A204.1 (cell line): Measurements from ENCODE around the gene SNRNP70.

Source experiments
- FAIRE-seq: peaks from 2 replicates; lab custom pipeline; 2012; peaks lifted over from hg19 to GRCh38; lab: Jason Lieb, UNC

Gene SNRNP70

DNA sequence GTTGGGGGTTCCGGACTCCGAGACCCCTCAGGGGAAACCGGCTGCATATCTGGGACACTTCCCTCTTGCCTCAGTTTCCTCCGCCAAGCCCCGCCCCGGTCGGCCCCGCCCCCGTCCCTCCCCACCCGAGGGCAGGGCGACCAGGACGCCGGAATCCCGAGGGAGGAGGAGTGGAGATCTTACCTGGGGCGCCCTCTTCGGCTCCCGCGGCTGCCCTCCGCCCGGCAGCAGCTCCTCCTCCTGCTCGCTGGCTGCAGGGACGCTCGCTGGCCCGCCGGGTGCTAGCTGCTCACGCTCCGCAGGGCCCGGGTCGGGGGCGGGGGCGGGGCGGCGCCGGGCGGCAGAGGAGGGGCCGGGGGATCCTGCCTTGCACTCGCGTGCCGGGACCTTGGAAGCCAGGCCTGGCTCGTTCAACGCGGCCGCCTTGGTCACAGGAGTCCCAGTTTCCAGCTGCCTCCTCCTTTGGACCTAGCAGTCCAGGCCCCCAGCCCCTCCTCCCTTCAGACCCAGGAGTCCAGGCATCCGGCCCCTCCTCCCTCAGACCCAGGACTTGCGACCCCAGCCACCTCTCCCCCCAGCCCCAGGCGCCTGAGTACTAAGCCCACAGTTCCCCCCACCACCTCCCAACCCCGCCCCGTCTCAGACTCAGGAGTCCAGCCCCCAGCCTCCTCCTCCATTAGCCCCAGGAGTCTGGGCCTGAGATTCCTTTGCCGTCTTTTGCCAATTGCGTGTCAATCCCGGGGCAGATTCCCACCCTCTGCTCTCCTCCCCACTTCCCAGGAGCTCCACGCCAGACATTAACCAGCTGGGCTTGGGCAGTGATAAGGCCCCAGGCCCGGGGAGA, 20.3 kb upstream of the SNRNP70 start, which contains the start of gene NTF4:
Gene NTF4 (minus strand): TSS at position 51 of the 844 bp plus-strand sequence. CDS start 2,821 bp downstream, outside the sequence.
- FAIRE-seq, result no peak

- no peak for FAIRE-seq
These were observed 19.2 kb upstream of the SNRNP70 start for GRCh38 chr19:49065905-49066512.

GRCh38 chr19:49067554-49067953, 17.7 kb upstream of the SNRNP70 start:
- FAIRE-seq, result no peak

GRCh38 chr19:49069026-49069425, 16.2 kb upstream of the SNRNP70 start:
- FAIRE-seq, result no peak

DNA sequence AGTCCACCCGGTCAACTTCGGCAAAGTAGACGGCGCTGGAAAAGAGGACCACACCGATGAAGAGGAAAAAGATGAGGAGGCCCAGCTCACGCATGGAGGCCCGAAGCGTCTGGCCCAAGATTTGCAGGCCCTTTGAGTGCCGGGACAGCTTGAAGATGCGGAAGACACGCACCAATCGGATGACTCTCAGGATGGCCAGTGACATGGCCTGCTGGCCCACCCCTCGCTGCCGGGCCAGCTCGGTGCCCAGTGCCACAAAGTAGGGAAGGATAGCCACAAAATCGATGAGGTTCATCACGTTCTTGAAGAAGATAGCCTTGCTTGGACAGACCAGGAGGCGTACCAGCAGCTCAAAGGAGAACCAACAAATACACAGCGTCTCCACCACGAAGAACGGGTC, 14.8 kb upstream of the SNRNP70 start:
- no peak for FAIRE-seq

DNA sequence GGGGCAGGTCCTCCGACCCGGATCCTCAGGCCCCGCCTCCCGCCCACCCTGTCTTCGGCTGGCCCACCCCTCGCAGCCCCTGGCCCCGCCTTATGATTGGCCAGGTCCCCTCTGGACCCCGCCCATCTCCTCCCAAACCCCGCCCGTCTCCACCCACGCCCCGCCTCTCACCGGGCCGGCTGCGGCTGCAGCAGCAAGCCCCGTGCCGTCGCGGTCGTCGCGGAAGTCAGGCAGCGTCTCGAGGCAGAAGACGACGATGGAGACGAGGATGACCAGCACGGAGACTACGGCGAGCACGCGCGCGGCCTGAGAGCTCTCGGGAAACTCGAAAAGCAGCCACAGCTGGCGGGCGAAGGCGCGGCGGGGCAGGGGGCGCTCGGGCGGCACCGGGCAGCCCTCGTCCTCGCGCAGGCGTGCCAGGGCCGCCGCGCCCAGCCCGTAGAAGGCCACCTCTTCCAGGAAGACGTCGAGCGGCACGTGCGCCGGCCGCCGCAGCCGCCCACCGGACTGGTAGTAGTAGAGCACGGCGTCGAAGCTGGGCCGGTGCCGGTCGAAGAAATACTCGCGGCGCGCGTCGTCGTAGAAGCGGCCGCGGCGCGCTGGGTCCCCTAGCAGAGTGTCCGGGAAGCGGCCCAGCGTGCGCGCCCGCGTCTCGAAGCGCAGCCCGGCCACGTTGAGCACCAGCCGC, 13.2 kb upstream of the SNRNP70 start:
- no peak for FAIRE-seq

DNA sequence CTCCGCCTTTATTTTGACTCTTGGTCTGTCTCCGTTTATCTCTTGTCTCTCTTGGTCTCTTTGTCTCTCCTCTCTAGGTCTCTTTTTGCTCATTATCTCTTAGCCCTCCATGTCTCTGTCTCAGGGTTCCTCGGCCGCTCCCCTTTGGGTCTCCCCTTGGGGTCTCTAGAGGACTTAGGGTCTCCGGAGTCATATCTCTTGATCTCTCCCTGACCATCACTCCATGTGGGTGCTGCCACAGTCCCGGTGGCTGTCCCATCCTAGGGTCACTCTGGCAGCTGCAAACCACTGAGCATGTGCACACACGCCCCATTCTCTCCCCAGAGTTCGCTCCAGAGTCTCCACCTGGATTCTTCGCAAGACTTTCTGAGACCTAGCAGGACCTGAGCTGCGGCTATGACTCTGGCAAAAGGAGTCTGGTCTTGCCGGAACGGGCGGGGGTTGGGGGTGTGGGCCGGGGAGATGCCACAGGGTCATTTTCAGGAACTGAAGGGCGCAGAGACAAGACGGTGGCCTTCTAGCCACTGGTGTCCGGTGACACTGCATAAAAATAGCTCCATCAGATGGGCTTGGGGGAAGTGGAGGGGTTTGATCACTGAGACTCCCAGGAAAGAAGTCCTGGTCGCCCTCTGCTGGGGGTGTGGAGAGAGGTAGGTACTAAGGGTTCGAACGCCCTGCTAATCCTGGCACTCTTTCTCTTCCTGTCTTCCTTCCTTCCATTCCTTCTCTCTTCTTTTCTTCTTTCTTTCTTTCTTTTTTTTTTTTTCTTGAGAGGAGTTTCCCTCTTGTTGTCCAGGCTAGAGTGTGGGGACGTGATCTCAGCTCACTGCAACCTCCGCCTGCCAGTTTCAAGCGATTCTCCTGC, 11.5 kb upstream of the SNRNP70 start:
- FAIRE-seq, result no peak

DNA sequence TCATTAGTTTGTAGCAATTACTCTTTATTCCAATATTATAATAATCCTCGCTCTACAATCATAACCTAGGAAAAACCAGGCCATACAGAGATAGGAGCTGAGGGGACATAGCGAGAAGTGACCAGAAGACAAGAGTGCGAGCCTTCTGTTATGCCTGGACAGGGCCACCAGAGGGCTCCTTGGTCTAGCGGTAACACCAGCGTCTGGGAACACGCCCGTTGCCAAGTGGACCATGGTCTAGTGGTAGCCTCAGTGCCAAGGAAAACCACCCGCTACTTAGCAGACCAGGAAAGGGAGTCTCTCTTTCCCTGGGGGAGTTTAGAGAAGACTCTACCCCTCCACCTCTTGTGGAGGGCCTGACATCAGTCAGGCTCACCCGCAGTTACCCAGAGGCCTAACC, 10.4 kb upstream of the SNRNP70 start:
- peak; percentile 67 for FAIRE-seq

GRCh38 chr19:49080392-49080791, 4.9 kb upstream of the SNRNP70 start:
- FAIRE-seq, result no peak

DNA sequence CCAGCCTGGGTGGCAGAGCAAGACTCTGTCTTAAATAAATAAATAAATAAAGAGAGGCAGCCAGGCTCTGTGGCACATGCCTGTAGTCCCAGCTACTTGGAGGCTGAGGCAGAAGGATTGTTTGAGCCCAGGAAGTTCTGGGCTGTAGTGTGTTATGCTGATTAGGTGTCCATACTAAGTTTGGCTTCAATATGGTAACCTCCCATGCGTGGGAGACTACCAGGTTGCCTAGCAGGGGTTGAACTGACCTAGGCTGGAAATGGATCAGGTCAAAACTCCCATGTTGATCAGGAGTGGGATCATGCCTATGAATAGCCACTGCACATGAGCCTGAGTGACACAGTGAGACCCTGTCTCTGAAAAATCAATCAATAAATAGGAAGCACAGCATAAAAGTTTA, 4.0 kb upstream of the SNRNP70 start:
- no peak for FAIRE-seq

- no peak for FAIRE-seq
These were observed 838 bp upstream of the SNRNP70 start for GRCh38 chr19:49084206-49085019.

DNA sequence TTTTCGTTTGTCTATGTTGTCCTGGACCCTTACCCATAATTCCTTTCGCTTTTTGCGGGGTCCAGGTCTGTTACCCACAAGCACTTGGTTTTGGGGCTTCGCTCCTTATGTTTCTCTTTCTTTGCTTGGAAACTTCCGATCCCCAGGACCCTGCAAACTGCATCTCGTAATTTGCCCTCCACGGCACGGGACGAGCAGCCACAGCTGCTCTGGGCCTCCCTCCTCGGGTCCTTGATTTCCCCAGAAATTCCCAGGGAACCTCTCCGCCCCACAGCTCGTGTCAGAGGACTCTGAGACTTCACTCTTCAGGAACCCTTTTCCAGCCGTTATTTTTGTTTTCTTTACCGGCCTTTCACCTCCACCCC, 599 bp downstream of the SNRNP70 start:
- no peak for FAIRE-seq

DNA sequence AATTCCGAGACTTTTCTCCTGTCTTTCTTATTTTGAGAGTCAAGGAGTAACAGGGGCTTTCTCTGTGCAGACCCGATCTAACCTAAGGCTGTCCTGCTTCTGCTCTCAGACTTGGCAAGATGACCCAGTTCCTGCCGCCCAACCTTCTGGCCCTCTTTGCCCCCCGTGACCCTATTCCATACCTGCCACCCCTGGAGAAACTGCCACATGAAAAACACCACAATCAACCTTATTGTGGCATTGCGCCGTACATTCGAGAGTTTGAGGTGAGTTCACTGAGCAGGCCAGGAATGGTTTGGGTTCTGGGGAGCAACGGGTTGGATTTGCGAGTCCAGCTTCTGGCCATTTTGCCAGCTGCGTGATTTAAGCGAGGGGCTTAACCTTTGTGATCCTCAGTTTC, 1.0 kb downstream of the SNRNP70 start:
- no peak for FAIRE-seq

- no peak for FAIRE-seq
These were observed 6.3 kb downstream of the SNRNP70 start for GRCh38 chr19:49091391-49092038.

DNA sequence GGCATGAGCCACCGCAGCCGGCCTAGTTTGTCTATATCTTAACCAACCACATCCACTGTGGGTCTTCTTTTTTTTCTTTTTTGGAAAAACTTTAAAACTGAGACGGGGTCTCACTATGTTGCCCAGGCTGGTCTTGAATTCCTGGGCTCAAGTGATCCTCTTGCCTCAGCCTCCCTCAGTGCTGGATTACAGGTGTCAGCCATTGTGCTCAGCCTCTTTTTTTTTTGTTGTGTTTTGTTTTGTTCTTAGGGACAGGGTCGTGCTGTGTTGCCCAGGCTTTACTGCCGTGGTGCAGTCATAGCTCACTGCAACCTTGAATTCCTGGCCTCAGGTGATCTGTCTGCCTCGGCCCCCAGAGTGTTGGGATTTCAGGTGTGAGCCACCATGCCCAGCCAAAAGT, 7.4 kb downstream of the SNRNP70 start:
- FAIRE-seq, result no peak

GRCh38 chr19:49094505-49095482, 9.5 kb downstream of the SNRNP70 start:
- no peak for FAIRE-seq

DNA sequence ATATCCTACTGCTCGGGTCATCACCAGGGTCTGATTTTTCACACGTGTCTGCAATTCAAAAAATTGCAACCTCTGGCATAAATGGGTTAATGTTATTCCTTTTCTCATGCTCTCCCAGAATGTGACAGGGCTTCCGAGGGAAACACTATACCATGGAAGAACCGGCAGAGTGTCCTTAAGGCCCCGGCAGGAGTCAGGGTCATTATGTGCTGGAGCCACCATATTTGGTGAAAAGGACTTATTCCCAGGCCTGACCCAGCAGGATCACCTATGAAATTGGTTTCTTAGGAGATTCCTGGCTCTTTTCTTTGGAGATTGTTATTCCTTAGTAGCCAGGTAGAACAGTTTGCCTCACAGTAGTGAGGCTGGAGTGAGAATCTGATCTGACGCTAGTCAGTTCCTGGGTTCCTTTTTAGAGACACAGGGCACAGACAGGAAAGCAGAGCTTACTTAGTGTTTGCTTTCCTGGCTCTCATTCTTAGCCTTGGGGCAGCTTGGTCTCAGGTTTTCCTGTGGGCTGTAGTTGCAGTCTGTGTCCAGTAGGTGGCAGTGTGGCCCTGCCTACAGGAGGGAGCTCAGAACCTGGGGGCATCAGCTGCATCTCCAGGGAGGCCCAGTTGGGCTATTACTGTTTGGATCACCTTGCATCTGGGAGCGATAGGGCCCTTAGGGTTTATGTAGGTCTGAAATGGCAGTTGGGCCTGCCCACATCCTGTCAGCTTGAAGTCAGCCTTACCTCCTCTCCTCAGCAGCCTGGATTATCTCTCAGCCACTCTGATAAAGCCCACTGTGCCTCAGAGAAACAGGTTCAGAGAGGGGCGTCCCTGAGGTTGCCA, 12.4 kb downstream of the SNRNP70 start:
- peak; percentile 60 for FAIRE-seq

GRCh38 chr19:49098795-49099194, 13.5 kb downstream of the SNRNP70 start:
- no peak for FAIRE-seq

DNA sequence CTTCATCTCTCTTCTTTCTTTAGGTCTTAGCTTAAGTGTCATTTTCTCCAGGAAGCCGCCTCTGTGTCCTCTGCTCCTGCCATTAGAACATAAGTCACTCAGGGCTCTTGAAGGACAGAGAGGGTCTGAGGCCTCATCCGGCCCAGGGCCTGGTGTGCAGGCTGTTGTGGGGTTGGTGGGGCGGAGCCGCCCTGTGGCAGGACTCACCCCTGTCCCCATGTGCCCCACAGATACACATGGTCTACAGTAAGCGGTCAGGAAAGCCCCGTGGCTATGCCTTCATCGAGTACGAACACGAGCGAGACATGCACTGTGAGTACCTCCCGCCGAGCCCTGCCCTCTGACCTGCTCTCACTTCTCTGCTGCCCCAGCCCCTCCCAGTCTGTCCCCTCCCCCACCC, 15.9 kb downstream of the SNRNP70 start:
- no peak for FAIRE-seq
